ENCODE results near the gene RGS6. TPM values are rescaled to one million over a fixed set of nuclear protein-coding genes. Genes with fewer than 3 reads are reported as not detected.

RGS6 gene
- total RNA-seq, 1 experiment from 2014 or later = not detected

- no peak for DNase-seq (ENCODE audit: low read depth)
These were observed 82.3 kb downstream of the RGS6 start for GRCh38 chr14:72014486-72014885.

GRCh38 chr14:72017290-72017689 is 85.1 kb downstream of the RGS6 start:
- no peak for DNase-seq (ENCODE audit: low read depth)

- DNase-seq (ENCODE audit: low read depth) = peak; percentile 74
These were observed 91.2 kb downstream of the RGS6 start for GRCh38 chr14:72023128-72024042.

- DNase-seq (ENCODE audit: low read depth) = peak; percentile 76
These were observed 91.8 kb downstream of the RGS6 start for GRCh38 chr14:72024043-72024407.

- DNase-seq (ENCODE audit: low read depth) = no peak
These were observed 92.3 kb downstream of the RGS6 start for GRCh38 chr14:72024504-72024903.

- no peak for DNase-seq (ENCODE audit: low read depth)
These were observed 94.3 kb downstream of the RGS6 start for GRCh38 chr14:72026536-72026935.

- DNase-seq (ENCODE audit: low read depth) = no peak
These were observed 94.8 kb downstream of the RGS6 start for GRCh38 chr14:72027061-72027460.

GRCh38 chr14:72033365-72033764 is 101.1 kb downstream of the RGS6 start:
- DNase-seq (ENCODE audit: low read depth) = peak; percentile 34

- no peak for DNase-seq (ENCODE audit: low read depth)
These were observed 108.3 kb downstream of the RGS6 start for GRCh38 chr14:72040528-72040927.

GRCh38 chr14:72045271-72045670 is 113.0 kb downstream of the RGS6 start:
- DNase-seq (ENCODE audit: low read depth) = no peak

GRCh38 chr14:72045885-72046284 is 113.7 kb downstream of the RGS6 start:
- DNase-seq (ENCODE audit: low read depth) = no peak

- peak; percentile 62 for DNase-seq (ENCODE audit: low read depth)
These were observed 117.2 kb downstream of the RGS6 start for GRCh38 chr14:72049462-72049861.

- DNase-seq (ENCODE audit: low read depth) = no peak
These were observed 120.1 kb downstream of the RGS6 start for GRCh38 chr14:72052356-72052755.

- no peak for DNase-seq (ENCODE audit: low read depth)
These were observed 121.4 kb downstream of the RGS6 start for GRCh38 chr14:72053651-72054050.

GRCh38 chr14:72054911-72055310 is 122.7 kb downstream of the RGS6 start:
- DNase-seq (ENCODE audit: low read depth) = no peak

GRCh38 chr14:72057701-72058285 is 125.6 kb downstream of the RGS6 start:
- DNase-seq (ENCODE audit: low read depth) = no peak

GRCh38 chr14:72060460-72060859 is 128.2 kb downstream of the RGS6 start:
- DNase-seq (ENCODE audit: low read depth) = no peak

- DNase-seq (ENCODE audit: low read depth) = no peak
These were observed 128.7 kb downstream of the RGS6 start for GRCh38 chr14:72060917-72061316.

- DNase-seq (ENCODE audit: low read depth) = no peak
These were observed 129.5 kb downstream of the RGS6 start for GRCh38 chr14:72061718-72062117.

GRCh38 chr14:72063761-72064282 is 131.6 kb downstream of the RGS6 start:
- no peak for DNase-seq (ENCODE audit: low read depth)

GRCh38 chr14:72064501-72064900 is 132.3 kb downstream of the RGS6 start:
- DNase-seq (ENCODE audit: low read depth) = no peak

GRCh38 chr14:72070458-72070857 is 138.2 kb downstream of the RGS6 start:
- no peak for DNase-seq (ENCODE audit: low read depth)
